ENCODE measurements around the gene ANKRD29. TPM values are rescaled to one million over a fixed set of nuclear protein-coding genes. Genes with fewer than 3 reads are reported as not detected.
"Not testable (repeated sequence)": the region's sequence is repeated elsewhere in the genome, so short reads cannot be mapped to it uniquely, and the experiment has no call there.

ANKRD29 gene
- total RNA-seq, 1 donor from 2014 or later = 3.9 TPM

GRCh38 chr18:23572570-23572969 lies 90.1 kb downstream of the ANKRD29 start:
- DNase-seq (ENCODE audit: low spot score) = no peak
- intact Hi-C loops (cut with DNase I) = no loop called here

GRCh38 chr18:23572012-23572411 lies 90.7 kb downstream of the ANKRD29 start:
- intact Hi-C loops (cut with DNase I) = no loop called here
- no peak for DNase-seq (ENCODE audit: low spot score)

- DNase-seq (ENCODE audit: low spot score) = no peak
- intact Hi-C loops (cut with DNase I) = no loop called here
Observed at GRCh38 chr18:23570912-23571504, 91.7 kb downstream of the ANKRD29 start.

- DNase-seq (ENCODE audit: low spot score) = no peak
- intact Hi-C loops (cut with DNase I) = no loop called here
Observed at GRCh38 chr18:23569299-23570063, 93.2 kb downstream of the ANKRD29 start.

- DNase-seq (ENCODE audit: low spot score) = no peak
- intact Hi-C loops (cut with DNase I) = no loop called here
Observed at GRCh38 chr18:23568281-23569138, 94.2 kb downstream of the ANKRD29 start.

- intact Hi-C loops (cut with DNase I) = no loop called here
- no peak for DNase-seq (ENCODE audit: low spot score)
Observed at GRCh38 chr18:23567671-23568070, 95.0 kb downstream of the ANKRD29 start.

GRCh38 chr18:23565916-23566547 lies 96.7 kb downstream of the ANKRD29 start:
- DNase-seq (ENCODE audit: low spot score) = no peak
- intact Hi-C loops (cut with DNase I) = no loop called here

GRCh38 chr18:23563377-23564043 lies 99.2 kb downstream of the ANKRD29 start:
- intact Hi-C loops (cut with DNase I) = no loop called here
- no peak for DNase-seq (ENCODE audit: low spot score)

GRCh38 chr18:23560186-23560585 lies 102.5 kb downstream of the ANKRD29 start:
- no peak for DNase-seq (ENCODE audit: low spot score)
- intact Hi-C loops (cut with DNase I) = no loop called here

GRCh38 chr18:23557511-23557910 lies 105.2 kb downstream of the ANKRD29 start:
- intact Hi-C loops (cut with DNase I); DNase-seq (ENCODE audit: low spot score): not testable (repeated sequence)

- DNase-seq (ENCODE audit: low spot score) = no peak
- intact Hi-C loops (cut with DNase I) = no loop called here
Observed at GRCh38 chr18:23556145-23556780, 106.4 kb downstream of the ANKRD29 start.

- intact Hi-C loops (cut with DNase I) = no loop called here
- DNase-seq (ENCODE audit: low spot score) = no peak
Observed at GRCh38 chr18:23553887-23554286, 108.8 kb downstream of the ANKRD29 start.

- DNase-seq (ENCODE audit: low spot score) = no peak
- intact Hi-C loops (cut with DNase I) = no loop called here
Observed at GRCh38 chr18:23552505-23552904, 110.2 kb downstream of the ANKRD29 start.

- DNase-seq (ENCODE audit: low spot score) = no peak
- intact Hi-C loops (cut with DNase I) = no loop called here
Observed at GRCh38 chr18:23551978-23552377, 110.7 kb downstream of the ANKRD29 start.

GRCh38 chr18:23550898-23551297 lies 111.8 kb downstream of the ANKRD29 start:
- intact Hi-C loops (cut with DNase I) = no loop called here

More at GRCh38 chr18:23550898-23551297, 111.8 kb downstream of the ANKRD29 start:
- no peak for DNase-seq (ENCODE audit: low spot score)
